ENCODE measurements around the gene ERFE.
"Not testable (repeated sequence)": the region's sequence is repeated elsewhere in the genome, so short reads cannot be mapped to it uniquely, and the experiment has no call there.

The ERFE gene, protein sequence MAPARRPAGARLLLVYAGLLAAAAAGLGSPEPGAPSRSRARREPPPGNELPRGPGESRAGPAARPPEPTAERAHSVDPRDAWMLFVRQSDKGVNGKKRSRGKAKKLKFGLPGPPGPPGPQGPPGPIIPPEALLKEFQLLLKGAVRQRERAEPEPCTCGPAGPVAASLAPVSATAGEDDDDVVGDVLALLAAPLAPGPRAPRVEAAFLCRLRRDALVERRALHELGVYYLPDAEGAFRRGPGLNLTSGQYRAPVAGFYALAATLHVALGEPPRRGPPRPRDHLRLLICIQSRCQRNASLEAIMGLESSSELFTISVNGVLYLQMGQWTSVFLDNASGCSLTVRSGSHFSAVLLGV

DNA sequence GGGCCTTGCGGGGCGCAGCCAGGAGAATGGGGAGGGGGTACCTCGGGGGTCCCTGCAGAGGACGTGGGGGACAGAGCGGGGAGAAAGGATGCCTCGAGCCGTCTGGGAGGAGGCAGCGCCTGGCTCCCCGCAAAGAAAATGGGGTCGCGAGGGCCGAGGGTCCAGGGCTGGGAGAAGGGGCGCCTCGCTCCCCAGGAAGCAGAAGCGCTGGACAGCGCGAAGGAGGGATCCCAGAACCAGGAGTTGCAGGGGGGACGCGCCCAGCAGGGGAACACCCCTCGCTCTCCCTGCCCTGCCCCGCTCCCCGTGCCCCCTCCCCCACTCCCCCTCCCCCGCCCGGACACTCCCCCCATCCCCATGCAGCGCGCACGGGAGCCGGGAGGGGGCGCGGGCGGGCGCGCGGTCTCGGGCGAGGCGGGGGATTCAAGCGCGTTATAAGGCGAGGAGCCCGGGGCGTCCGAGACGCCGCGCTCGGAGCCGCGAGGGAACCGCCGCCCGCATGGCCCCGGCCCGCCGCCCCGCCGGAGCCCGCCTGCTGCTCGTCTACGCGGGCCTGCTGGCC lies at the start of gene ERFE:
TSS of gene ERFE (plus strand) at position 462 of the 562 bp plus-strand sequence. CDS start at position 500, 38 bp downstream.
- peak in 1 of 2 donors; percentile 44 for DNase-seq (ENCODE audit: low read depth in 2 of 2)

DNA sequence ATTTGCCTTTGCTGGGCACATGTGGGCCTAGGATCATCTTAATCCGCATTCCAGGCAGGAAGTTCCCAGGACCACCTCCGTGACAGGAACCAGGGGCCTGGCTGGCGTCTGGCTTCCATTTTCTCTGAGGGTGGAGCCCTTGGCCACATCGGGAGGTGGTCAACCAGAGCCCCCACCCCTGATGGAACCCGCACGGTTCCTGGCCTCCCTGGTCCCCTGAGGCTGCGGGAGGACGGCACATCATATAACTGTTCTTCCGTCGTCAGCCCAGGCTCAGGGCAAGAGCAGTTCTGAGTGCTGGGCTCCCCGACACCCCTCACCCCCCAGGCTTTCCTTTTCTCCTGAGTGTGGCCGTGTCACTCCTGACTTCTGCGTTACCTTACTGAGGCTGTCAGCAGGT lies 45.2 kb upstream of the ERFE start:
- DNase-seq (ENCODE audit: low read depth in 2 of 2) = no peak

DNA sequence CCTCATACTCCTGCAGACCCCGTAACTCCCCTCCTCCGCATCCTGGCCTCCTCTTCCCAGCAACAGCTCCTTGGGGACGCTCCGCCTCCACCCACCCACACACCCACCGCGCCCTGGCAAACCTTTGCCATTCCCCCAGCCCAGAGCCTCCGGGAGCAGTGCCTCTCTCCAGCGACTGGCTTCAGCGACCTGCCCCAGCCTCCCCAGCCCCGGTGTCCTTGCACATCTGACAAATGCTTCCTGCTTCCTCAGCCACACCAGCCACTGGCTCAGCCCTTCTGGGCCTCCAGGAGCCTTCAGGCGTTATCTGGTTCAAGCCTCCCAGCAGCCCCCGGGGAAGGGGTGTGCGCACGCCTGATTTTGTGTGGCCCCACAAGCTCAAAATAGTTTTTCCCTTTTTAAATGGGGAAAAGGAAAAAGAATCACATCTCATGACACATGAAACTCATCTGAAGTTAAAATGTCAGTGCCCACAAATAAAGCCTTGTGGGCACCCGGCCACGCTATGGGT lies 44.4 kb upstream of the ERFE start:
- no peak for DNase-seq (ENCODE audit: low read depth in 2 of 2)

DNA sequence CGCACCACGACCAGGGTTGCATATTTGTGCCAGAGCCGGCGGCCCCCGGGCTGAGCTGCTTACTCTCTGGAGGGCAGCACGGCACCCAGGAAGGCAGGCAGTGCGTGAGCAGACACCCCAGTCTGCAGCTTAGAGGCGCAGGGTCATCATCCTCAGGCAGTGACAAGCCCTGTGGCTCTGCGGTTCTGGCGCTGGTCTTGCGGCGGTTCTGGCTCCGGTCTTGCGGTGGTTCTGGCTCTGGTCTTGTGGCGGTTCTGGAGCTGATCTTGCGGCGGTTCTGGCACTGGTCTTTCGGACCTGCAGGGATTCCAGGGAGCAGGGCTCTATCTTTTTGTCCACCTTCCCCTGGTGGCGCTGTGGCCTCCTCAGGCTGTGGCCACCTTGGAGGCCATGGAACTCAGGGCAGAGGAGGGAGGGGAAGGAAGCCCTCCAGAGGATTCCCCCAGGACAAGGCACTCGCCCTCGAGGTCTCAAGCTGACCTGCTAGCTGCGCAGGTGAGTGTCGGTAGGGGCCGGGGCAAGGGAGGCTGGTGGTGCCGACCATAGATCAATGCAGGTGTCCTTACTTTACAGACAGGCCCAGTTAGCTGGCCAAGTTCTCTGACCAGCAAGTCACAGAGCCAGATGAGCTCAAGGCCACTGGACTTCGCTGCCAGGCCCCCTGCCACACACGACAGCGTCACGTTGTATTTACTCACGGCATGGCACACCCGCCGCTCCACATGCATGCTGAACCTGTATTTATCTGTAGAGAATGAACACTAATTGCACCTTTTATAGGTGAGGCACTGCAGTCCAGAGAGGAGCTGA lies 43.7 kb upstream of the ERFE start:
- DNase-seq (ENCODE audit: low read depth in 2 of 2) = no peak

DNA sequence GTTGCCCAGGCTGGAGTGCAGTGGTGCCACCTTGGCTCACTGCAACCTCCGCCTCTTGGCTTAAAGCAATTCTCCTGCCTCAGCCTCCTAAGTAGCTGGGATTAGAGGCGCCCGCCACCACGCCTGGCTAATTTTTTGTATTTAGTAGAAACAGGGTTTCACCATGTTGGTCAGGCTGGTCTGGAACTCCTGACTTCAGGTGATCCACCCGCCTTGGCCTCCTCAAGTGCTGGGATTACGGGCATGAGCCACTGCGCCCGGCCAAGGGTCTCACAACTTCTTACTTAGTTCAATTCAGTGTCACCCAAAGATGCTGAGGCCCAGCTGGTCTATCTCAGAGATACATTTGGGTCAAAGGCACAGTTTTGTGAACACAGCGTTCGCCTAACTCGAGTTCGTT lies 43.1 kb upstream of the ERFE start:
- DNase-seq (ENCODE audit: low read depth in 2 of 2) = not testable (repeated sequence)

DNA sequence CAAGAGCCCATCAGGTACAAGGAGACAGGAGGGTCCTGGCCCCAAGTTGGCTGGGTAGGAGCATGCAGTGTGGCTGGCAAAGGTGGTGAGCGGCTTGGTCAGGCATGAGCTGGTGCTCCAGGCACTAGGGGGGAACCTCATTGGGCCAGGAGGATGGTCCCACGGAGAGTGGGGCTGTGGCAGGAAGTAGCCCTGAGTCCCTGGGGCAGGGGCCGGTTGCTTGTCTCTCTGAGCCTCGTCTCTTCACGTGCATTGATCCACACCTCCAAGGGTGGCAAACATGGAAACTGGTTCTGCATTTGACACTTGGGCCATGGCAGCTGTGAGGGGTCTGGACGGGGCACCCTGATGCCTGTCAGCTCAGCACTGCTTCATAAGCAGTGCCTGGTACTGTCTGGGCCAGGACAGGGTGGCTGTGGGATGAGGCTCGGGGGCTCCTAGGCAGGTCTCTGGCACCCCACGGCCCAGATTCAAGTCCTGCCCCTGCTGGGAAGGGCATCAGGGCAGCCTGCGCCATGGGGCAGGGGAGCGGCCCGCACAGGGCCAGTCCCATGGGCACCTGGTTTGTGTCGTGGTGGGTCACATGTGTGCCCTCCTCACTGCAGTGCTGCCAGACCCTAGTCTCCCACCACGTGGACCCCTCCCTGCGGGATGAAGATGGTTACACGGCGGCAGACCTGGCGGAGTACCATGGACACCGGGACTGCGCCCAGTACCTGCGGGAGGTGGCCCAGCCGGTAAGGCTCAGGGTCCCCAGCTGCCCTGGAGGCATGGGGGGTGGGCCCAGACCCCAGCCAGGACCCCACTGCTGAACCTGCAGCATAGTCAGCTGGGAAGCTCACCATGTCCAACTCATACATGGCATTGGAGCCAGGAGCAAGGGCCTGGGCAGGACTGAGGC lies 42.2 kb upstream of the ERFE start:
- DNase-seq (ENCODE audit: low read depth in 2 of 2) = no peak

DNA sequence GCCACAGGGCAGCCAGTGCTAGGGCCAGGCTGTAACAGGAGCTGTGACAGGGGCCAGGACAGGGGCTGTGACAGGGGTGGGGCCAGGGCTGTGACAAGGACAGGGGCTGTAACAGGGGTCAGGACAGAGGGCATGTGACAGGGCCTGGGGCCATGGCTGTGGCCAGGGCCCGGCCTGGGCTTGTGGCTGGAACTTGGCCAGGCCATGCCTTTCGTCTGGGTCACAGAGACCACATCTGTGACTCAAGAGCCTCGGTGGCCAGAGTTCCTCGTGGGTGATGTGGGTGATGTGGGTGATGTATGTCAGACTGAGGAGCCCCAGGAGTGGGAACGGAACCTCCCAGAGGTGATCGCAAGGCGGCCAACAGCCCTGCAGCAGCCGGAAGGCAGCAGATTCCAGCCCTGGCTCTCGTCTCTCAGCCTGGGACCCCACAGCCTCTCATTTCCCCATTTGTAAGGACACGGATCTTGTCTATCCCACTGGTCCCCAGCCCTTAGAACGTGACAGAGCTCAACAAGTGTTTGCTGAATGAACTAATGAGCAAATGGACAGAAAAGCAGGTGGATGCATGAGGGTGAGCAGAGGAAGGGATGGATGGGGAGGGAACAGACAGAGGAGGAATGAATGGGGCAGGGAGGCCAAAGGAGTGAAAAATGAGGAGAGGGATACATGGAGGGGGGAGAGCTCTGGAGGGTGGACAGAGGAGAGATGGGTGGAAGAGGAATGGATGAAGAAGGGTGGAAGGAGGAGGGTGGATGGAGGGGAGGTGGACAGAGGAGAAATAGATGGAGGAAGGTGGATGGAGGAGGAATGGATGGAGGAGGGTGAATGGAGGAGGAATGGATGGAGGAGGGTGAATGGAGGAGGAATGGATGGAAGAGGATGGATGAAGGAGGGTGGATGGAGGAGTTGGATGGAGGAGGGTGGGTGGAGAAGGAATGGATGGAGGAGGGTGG lies 41.3 kb upstream of the ERFE start:
- DNase-seq (ENCODE audit: low read depth in 2 of 2) = no peak

DNA sequence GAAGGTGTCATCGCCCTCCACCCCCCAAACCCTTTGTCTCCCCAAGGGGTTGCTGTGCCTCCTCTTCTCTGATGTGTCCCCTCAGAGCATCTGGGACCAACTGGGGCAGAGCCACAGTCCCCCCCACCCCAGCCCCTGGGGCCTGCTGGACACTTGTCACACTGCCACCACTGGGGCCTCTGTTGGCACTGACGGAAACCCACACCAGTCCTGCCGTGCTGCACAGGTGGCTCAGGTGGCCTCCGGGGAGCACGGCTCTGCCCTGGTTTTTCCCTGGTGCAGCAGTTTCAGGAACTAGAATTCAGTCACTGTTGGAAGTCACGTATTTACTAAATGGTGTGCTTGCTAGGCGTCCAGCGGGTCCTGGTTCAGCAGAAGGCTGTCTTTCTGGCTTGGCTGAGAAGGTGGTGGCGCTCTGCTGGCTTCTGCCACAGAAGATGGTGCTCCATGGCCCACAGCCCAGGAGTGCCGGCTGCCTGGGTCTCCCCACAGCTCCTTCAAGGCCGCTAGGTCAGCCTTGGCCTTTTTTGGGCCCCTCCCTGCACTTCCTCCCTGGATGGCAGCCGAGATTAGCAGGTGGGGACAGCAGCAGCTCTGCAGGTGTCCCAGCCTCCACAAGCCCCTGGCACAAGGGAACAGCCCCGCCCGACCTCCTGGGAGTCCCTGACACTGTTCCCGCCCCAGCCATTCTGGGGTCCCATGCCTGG lies 38.9 kb upstream of the ERFE start:
- no peak for DNase-seq (ENCODE audit: low read depth in 2 of 2)

DNA sequence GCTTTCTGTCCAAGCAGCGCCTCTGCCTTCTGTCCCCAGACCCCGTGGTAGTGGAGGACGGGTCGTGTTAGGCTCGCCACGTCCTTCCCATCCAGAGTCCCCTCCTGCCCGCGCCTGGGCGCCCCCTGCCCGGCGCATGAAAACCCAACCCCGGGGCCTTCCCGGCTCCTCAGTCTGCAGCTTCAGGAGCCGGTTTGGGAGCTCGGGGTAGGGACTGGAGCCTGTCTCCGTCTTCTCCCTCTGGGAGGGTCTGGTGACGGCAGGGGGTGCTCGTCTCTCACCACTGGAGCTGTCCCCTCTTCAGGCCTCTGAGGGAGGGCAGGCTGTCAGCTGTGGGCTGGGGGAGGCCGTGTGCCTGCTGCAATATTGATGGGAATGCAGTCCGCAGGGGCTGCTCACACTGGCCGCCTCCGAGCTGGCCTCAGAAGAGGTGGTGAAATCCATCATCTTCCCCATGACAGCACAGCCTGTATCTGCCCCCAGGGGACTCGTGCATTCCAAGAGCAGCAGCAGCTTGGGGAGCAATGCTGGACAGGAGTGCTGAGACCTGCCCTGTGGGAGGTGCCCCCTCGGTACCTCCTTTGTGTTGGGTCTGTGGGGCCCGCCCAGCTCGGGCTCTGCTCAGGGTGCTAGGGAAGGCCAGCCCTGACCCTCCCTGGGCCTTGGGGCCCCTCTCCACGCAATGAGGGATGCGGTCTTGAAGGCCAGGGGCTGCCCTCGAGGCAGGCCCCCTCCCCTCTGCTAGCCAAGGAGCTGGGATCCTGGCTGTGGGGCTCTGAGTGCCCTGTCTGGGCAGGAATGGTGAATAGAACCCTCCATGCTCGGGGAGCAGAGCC lies 38.1 kb upstream of the ERFE start:
- DNase-seq (ENCODE audit: low read depth in 2 of 2) = no peak

DNA sequence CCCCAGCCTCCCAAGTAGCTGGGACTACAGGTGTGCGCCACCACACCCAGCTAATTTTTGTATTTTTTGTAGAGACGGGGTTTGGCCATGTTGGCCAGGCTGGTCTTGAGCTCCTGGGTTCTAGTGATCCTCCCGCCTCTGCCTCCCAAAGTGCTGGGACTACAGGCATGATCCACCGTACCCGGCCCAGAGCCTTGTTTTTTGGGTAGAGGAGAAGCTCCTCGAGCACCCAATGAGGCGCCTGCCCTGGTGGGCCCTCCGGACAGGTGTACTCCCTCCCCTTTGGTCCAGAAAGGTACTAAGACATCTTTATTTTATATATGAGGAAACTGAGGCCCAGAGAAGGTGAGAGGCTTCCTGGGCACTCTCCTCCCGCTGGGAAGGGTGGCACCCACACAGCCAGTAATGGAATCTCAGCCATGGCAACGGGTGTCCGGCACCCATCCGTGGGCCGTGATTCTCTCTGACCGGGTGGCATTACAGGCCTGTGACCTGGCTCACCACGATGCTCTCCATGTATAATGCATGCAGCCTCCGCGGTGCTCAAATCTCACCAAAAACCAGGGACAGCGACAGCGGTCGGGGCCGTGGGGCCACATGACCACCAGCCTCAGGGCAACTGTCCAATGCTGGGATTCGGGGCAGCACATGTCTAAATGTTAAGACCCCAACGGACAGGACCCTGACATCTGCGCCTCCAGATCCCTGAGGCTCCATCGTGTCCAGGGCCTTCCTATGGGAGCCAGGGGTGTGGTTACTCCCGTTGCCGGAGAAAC lies 37.1 kb upstream of the ERFE start:
- no peak for DNase-seq (ENCODE audit: low read depth in 2 of 2)

DNA sequence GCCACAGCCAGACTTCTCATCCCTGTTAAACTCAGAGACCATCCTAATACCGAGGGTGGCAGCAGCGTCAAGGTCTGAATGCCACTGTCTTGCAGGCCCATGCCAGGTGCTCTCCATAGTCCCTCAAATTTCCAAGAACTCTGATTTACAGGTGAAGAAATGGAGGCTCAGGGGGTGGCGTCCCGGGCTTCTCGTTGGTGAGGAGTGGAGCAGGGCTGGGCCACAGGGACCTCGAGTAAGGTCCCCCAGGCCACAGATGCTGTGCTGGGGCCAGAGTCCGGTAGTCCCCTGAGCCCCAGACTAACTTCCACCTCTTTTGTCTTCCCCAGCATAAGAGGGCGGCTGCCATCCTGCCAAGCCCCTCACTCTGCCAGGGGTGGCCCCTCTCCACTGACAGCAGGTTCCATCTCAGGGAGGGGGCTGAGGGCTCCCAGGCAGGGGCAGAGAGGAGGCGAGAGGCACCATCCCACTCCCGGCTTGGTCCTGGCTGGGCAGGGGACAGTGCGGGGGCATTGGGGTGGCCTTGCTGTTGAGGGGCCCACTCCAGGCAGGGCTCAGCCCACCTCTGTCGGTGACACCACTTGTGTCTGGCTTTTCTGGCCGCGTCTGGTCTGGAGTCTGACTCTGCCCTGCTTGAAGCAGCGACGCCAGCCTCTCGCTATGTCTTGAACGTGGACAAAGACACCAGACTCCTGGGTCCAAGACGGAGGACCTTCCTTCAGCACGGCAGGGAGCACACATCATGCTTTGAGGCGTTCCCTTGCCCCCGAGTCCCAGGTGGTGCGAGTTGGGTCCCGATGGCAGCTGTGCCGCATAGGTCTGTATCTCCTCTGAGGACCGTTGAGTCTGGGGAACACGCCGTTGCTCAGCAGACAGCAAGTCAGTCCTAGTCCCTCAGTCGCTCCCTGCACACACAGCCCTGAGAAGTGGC lies 36.2 kb upstream of the ERFE start:
- DNase-seq (ENCODE audit: low read depth in 2 of 2) = no peak

DNA sequence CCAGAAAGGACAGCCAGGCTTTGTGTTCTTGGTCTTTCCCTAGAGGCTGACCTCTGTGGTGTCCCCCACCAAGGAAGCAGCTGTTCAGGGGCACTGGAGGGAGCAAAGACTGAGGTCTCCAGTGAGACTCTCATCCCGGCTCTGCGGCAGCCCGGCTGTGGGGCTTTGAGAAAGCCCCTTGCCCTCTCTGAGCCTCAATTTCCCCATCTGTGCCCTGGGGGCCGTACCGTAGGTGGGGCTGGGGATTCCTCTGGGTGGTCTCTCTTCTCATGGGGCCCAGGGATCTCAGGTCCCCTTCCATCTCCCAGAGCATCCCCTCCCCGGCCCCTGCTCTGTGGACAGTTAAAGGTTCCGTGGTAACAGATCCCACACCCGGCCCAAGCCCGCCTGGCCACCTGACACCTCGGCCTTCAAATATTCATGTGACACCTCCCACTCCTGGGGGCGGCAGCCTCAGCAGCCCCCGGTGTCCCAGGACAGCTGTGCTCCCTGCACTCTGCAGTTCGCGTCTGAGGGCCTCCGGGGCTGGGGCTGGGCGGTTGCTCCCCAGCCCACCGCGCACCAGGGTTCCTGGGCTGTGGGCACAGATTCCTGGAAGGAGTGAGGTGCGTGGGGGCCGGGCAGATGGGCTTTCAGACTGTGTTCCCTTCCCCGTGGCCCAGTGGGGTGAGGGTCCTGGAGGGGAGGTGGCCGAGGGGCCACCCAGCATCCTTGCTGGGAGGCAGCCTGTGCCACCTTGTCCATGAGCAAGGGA lies 35.4 kb upstream of the ERFE start:
- no peak for DNase-seq (ENCODE audit: low read depth in 2 of 2)

DNA sequence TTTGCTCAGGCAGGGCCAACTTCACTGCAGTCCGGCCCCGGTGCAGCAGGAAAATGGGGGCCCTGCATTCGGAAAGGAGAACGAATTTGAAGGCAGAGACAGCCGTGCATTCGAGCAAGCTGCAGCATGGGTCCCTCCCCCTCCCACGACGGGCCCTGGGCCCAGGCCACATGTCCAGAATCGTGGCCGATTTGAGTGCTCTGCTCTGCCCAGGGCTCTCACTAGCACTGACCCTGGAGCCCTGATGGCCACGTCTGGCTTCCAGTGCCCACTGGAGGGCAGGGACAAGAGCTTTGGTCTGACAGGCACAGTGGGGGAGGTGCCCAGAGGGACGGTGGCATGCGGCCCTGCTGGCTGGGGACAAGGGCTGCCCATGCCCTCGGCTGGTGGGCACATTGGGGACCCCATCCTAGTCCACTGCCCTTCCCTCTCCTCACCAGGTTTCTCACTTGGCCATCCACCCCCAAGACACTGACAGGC lies 34.7 kb upstream of the ERFE start:
- no peak for DNase-seq (ENCODE audit: low read depth in 2 of 2)

DNA sequence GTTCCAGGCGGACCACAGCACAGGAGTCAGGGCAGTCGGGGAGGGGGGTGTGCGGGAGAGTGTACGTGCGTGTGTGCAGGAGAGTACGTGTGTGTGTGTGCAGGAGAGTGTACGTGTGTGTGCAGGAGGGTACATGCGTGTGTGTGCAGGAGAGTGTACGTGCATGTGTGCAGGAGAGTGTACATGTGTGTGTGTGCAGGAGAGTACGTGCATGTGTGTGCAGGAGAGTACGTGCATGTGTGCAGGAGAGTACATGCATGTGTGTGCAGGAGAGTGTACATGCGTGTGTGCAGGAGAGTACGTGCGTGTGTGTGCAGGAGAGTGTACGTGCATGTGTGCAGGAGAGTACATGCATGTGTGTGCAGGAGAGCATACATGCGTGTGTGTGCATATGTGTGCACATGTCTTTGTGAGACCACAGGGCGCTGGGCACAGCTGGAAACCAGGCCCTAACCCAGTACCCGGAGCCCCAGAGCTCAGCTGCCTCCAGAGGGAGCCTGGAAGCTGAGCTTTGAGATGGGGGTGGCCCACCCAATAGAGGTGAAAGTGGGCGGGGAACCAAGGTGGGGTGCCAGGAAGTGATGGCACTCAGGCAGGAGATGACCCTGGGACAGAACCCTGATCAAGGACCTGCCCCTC lies 34.2 kb upstream of the ERFE start:
- no peak for DNase-seq (ENCODE audit: low read depth in 2 of 2)

DNA sequence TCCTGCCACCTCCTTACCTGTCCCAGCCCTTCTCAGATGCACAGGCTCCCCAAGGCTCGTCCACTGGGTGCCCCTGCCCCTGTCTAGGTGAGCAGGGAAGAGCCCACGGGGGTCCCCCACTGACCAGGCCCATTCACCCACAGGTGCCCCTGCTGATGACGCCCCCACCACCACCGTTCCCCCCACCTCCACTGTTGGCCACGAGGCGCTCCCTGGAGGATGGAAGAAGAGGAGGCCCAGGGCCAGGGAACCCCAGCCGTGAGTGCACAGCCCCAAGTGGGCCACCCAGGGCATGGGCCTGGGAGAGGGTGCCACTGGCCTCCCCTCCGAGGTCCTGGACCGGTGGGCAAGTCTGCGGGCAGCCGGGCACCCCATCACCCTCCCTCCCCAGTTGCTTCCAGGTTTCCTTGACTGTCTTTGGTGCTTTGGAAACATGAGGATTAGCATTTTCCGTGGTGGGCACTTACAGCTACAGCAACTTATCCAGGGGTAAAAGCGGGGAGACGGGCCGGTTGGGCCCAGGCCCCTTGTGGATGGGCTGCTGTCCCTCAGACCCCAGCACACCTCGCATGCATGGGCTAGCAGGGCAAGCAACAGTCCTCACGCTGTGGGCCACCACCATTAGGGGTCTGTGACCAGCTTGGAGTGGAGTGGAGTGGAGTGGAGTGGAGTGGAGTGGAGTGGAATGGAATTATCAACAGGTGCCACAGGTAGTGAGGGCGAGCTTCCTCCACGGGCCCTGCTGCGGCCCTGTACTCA lies 33.5 kb upstream of the ERFE start:
- DNase-seq (ENCODE audit: low read depth in 2 of 2) = no peak

Measured in stimulated activated CD4-positive, alpha-beta T cell treated with anti-CD3 and anti-CD28 coated beads, Interleukin-15, amount 100 ng/mL, for 48 hours (primary cell).